ENCODE measurements around the gene LDLR. TPM values are rescaled to one million over a fixed set of nuclear protein-coding genes. Genes with fewer than 3 reads are reported as not detected.

LDLR gene
- total RNA-seq, 3 donors from 2014 or later (not counting 1 experiment from before 2014, with no cell fraction given) = 84.7 to 172 (median 112) TPM

DNA sequence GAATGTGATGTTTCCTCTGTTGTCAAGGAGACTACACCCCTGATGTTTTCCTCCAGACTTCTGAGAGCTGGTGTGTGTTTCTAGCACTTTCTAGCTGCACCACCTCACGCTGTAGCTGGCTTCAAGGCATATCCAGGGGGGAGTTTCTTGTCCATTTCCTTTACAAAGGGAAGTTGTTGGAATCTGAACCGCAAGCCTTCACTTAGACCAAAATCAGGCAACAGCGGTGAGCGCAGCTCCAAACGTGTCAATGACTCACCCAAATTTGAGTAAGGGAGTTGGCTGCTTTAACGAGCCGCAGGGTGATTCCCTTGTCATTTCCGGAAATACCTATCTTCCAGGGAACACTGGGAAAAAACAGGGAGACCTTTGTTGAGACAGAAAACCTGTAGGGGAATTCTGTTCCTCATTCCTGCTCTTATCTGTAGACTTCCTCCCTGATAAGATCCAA, 2.5 kb downstream of the LDLR start:
- Mint-ChIP-seq H3K27me3 (ENCODE audit: low read depth in 2 of 2) (no peaks in the 10 kb centered on the region), H3K9me3 (no peaks in the 10 kb centered on the region), H3K4me3 (peak overlapping the region; percentile 96), H3K27ac (peak overlapping the region; percentile 91 to 97), H3K4me1 (peaks cover 47 to 58% of the 10 kb centered on the region in 2 donors), H3K36me3 (no peaks in the 10 kb centered on the region)
- 11% methylated on average over 8 of the region's 8 CpGs for WGBS (ENCODE audit: insufficient coverage)
- Histone ChIP-seq H3K36me3 (ENCODE audit: control insufficient read depth, insufficient read depth, low read length) (no peaks in the 10 kb centered on the region), H3K27ac (ENCODE audit: low read length) (peak overlapping the region; percentile 98), H3K9me3 (ENCODE audit: control insufficient read depth, insufficient read depth, low read length) (no peaks in the 10 kb centered on the region), H3K4me1 (ENCODE audit: control insufficient read depth, insufficient read depth, low read length) (peaks cover 72% of the 10 kb centered on the region), H3K4me3 (ENCODE audit: low read length) (no peak overlapping the region), H3K27me3 (ENCODE audit: control insufficient read depth, insufficient read depth, low read length) (no peaks in the 10 kb centered on the region)
- DNase-seq (peak; percentile 50 to 86), ATAC-seq (peak in 1 of 3 donors; percentile 4)
- intact Hi-C loops (cut with micrococcal nuclease) = no loop called here
- TF ChIP-seq, protein P1, sequence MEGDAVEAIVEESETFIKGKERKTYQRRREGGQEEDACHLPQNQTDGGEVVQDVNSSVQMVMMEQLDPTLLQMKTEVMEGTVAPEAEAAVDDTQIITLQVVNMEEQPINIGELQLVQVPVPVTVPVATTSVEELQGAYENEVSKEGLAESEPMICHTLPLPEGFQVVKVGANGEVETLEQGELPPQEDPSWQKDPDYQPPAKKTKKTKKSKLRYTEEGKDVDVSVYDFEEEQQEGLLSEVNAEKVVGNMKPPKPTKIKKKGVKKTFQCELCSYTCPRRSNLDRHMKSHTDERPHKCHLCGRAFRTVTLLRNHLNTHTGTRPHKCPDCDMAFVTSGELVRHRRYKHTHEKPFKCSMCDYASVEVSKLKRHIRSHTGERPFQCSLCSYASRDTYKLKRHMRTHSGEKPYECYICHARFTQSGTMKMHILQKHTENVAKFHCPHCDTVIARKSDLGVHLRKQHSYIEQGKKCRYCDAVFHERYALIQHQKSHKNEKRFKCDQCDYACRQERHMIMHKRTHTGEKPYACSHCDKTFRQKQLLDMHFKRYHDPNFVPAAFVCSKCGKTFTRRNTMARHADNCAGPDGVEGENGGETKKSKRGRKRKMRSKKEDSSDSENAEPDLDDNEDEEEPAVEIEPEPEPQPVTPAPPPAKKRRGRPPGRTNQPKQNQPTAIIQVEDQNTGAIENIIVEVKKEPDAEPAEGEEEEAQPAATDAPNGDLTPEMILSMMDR (IDR thresholded peaks at IDR 0.05) = no peak

DNA sequence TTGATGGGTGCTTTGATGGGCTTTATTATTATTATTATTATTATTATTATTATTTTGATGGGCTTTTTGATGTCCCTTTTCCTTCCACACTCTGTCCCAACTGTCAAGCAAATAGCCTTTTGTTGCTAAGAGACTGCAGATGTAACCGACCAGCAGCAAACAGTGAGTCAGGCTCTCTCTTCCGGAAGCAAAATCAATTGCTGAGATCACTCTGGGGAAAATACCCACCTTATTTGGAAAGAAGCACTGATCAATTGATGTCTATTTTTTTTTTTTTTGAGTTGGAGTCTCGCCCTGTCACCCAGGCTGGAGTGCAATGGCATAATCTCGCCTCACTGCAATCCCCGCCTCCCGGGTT, 2.9 kb downstream of the LDLR start:
- Mint-ChIP-seq H3K9me3 (no peaks in the 10 kb centered on the region), H3K27me3 (ENCODE audit: low read depth in 2 of 2) (no peaks in the 10 kb centered on the region), H3K36me3 (no peaks in the 10 kb centered on the region), H3K4me3 (peak overlapping the region; percentile 96), H3K27ac (peak overlapping the region; percentile 91 to 97), H3K4me1 (peaks cover 47 to 58% of the 10 kb centered on the region in 2 donors)
- no peaks in the 10 kb centered on the region for H3K27me3 ChIP-seq (ENCODE audit: control insufficient read depth, insufficient read depth, low read length)
- peak in 1 of 2 donors; percentile 85 for DNase-seq
- H3K4me3 ChIP-seq (ENCODE audit: low read length) = no peak overlapping the region
- no peaks in the 10 kb centered on the region for H3K9me3 ChIP-seq (ENCODE audit: control insufficient read depth, insufficient read depth, low read length)
- no peaks in the 10 kb centered on the region for H3K36me3 ChIP-seq (ENCODE audit: control insufficient read depth, insufficient read depth, low read length)
- peak in 1 of 3 donors; percentile 2 for ATAC-seq
- peaks cover 77% of the 10 kb centered on the region for H3K4me1 ChIP-seq (ENCODE audit: control insufficient read depth, insufficient read depth, low read length)
- intact Hi-C loops (cut with micrococcal nuclease) = no loop called here
- TF ChIP-seq, protein P1 (IDR thresholded peaks at IDR 0.05) = no peak
- WGBS (ENCODE audit: insufficient coverage) = 75% methylated on average over 6 of the region's 6 CpGs
- H3K27ac ChIP-seq (ENCODE audit: low read length) = peak overlapping the region; percentile 98

DNA sequence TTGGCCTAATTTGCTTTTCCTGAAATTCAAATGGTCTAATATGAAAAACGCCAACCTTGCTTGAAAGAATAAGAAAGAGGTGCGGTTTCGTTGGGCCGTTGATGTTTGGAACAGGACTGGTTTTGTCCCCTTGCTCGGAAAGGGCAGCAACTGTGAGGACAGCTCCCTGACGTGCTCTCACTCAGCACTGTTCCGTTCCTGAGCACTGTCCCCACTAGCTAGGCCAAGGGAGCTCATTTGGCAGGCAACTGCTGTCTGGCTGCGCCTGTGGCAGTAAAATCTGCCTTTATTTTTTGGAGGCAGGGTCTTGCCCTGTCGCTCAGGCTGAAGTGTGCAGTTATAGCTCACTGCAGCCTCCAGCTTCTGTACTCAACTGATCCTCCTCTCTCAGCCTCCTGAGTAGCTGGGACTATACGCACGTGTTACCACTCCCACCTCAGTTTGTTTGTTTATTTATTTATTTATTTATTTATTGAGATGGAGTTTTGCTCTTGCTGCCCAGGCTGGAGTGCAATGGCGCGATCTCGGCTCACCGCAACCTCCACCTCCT, 4.5 kb downstream of the LDLR start:
- intact Hi-C loops (cut with micrococcal nuclease) = no loop called here
- Histone ChIP-seq H3K36me3 (ENCODE audit: control insufficient read depth, insufficient read depth, low read length) (no peaks in the 10 kb centered on the region), H3K4me1 (ENCODE audit: control insufficient read depth, insufficient read depth, low read length) (peaks cover 85% of the 10 kb centered on the region), H3K4me3 (ENCODE audit: low read length) (no peak overlapping the region), H3K27ac (ENCODE audit: low read length) (peak overlapping the region; percentile 13), H3K9me3 (ENCODE audit: control insufficient read depth, insufficient read depth, low read length) (no peaks in the 10 kb centered on the region), H3K27me3 (ENCODE audit: control insufficient read depth, insufficient read depth, low read length) (no peaks in the 10 kb centered on the region)
- Mint-ChIP-seq H3K27ac (peak overlapping the region; percentile 91 to 97), H3K9me3 (no peaks in the 10 kb centered on the region), H3K27me3 (ENCODE audit: low read depth in 2 of 2) (no peaks in the 10 kb centered on the region), H3K4me1 (peaks cover 45 to 58% of the 10 kb centered on the region in 2 donors), H3K4me3 (peak overlapping the region; percentile 59), H3K36me3 (no peaks in the 10 kb centered on the region)
- ATAC-seq = no peak
- no peak for DNase-seq
- TF ChIP-seq, protein P1 (IDR thresholded peaks at IDR 0.05) = no peak
- 91% methylated on average over 13 of the region's 15 CpGs for WGBS (ENCODE audit: insufficient coverage)

DNA sequence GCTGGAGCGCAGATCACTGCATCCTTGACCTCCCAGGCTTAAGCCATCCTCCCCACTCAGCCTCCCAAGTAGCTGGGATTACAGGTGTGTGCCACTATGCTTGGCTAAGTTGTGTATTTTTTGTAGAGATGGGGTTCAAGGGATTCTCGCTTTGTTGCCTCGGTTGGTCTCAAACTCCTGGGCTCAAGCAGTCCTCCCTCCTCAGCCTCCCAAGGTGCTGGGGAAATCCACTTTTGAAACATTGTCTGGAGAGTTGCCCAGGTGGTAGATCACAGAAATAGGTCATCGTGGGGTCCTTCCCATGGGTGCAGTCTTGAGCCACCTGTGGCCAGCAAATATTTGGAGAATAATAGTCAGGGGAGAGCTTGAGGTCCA, 5.2 kb downstream of the LDLR start:
- Histone ChIP-seq H3K4me3 (ENCODE audit: low read length) (no peak overlapping the region), H3K36me3 (ENCODE audit: control insufficient read depth, insufficient read depth, low read length) (no peaks in the 10 kb centered on the region), H3K9me3 (ENCODE audit: control insufficient read depth, insufficient read depth, low read length) (no peaks in the 10 kb centered on the region), H3K4me1 (ENCODE audit: control insufficient read depth, insufficient read depth, low read length) (peaks cover 78% of the 10 kb centered on the region), H3K27me3 (ENCODE audit: control insufficient read depth, insufficient read depth, low read length) (no peaks in the 10 kb centered on the region), H3K27ac (ENCODE audit: low read length) (peak overlapping the region; percentile 76)
- Mint-ChIP-seq H3K27me3 (ENCODE audit: low read depth in 2 of 2) (no peaks in the 10 kb centered on the region), H3K27ac (peak overlapping the region; percentile 91 to 97), H3K4me1 (peaks cover 40 to 51% of the 10 kb centered on the region in 2 donors), H3K36me3 (no peaks in the 10 kb centered on the region), H3K4me3 (peak overlapping the region; percentile 83), H3K9me3 (peaks cover 0 to 3% of the 10 kb centered on the region in 2 donors)
- no peak for DNase-seq
- intact Hi-C loops (cut with micrococcal nuclease) = no loop called here
- WGBS (ENCODE audit: insufficient coverage) = 50% methylated on average over 1 of the region's 4 CpGs
- ATAC-seq = no peak
- TF ChIP-seq, protein P1 (IDR thresholded peaks at IDR 0.05) = no peak
